ENCODE measurements around the gene NOTCH2.

GRCh38 chr1:119948342-119949214 is 120.9 kb downstream of the NOTCH2 start:
- TF ChIP-seq, protein P1, sequence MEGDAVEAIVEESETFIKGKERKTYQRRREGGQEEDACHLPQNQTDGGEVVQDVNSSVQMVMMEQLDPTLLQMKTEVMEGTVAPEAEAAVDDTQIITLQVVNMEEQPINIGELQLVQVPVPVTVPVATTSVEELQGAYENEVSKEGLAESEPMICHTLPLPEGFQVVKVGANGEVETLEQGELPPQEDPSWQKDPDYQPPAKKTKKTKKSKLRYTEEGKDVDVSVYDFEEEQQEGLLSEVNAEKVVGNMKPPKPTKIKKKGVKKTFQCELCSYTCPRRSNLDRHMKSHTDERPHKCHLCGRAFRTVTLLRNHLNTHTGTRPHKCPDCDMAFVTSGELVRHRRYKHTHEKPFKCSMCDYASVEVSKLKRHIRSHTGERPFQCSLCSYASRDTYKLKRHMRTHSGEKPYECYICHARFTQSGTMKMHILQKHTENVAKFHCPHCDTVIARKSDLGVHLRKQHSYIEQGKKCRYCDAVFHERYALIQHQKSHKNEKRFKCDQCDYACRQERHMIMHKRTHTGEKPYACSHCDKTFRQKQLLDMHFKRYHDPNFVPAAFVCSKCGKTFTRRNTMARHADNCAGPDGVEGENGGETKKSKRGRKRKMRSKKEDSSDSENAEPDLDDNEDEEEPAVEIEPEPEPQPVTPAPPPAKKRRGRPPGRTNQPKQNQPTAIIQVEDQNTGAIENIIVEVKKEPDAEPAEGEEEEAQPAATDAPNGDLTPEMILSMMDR (IDR thresholded peaks at IDR 0.05) = peak; percentile 92
- TF ChIP-seq EZH2 (IDR thresholded peaks at IDR 0.05) = no peak
- TF ChIP-seq EZH2phosphoT487 (IDR thresholded peaks at IDR 0.05) = no peak
